Mesenchymal stem cell (in vitro differentiated cells and primary cell): ENCODE measurements around the gene FERMT2.
A peak's percentile ranks its signal among the peaks of the same experiment; 100 is the strongest.

Experiments used
- DNase-seq: peaks from one replicate; pipeline ENCODE4 v3.0.0-alpha.2; 2013
- H2AFZ ChIP-seq: one replicate; pipeline ENCODE4 v1.6.1; 2013; ENCODE audit warnings: low read depth, mild to moderate bottlenecking, control low read depth, inconsistent platforms, low read length, moderate library complexity
- H2AK5ac ChIP-seq: 2 replicates; pipeline ENCODE4 v1.6.1; 2013; ENCODE audit warnings: low read length, moderate library complexity, mild to moderate bottlenecking, inconsistent platforms; ENCODE audit not compliant: severe bottlenecking
- H2BK120ac ChIP-seq: one replicate; pipeline ENCODE4 v1.6.1; 2013; ENCODE audit warnings: low read depth, mild to moderate bottlenecking, inconsistent platforms, low read length, moderate library complexity
- H2BK12ac ChIP-seq, 2 experiments: one replicate each; pipeline ENCODE4 v1.6.1; 2013; ENCODE audit warnings: inconsistent platforms in 2 of 2, low read length in 2 of 2, mild to moderate bottlenecking in 2 of 2, moderate library complexity in 2 of 2, control low read depth in 1 of 2
- H2BK15ac ChIP-seq: one replicate; pipeline ENCODE4 v1.6.1; 2013; ENCODE audit warnings: mild to moderate bottlenecking, low read depth, inconsistent platforms; ENCODE audit not compliant: poor library complexity, severe bottlenecking
- H2BK5ac ChIP-seq: 2 replicates; pipeline ENCODE4 v1.6.1; 2013; ENCODE audit warnings: low read depth, mild to moderate bottlenecking, low read length, control low read depth, inconsistent platforms; ENCODE audit not compliant: poor library complexity, severe bottlenecking
- H3K14ac ChIP-seq, 2 experiments: one replicate each; pipeline ENCODE4 v1.6.1; 2013; ENCODE audit warnings: inconsistent platforms in 2 of 2, low read length in 2 of 2, control low read depth in 1 of 2, mild to moderate bottlenecking in 1 of 2, moderate library complexity in 1 of 2
- H3K18ac ChIP-seq, 2 experiments: one replicate each; pipeline ENCODE4 v1.6.1; 2013; ENCODE audit warnings: inconsistent platforms in 2 of 2, low read length in 2 of 2, control low read depth in 1 of 2, low read depth in 1 of 2, mild to moderate bottlenecking in 1 of 2
- H3K23ac ChIP-seq, 2 experiments: one replicate each; pipeline ENCODE4 v1.6.1; 2013; ENCODE audit warnings: inconsistent platforms in 2 of 2, low read length in 2 of 2, mild to moderate bottlenecking in 2 of 2, moderate library complexity in 2 of 2, control low read depth in 1 of 2
- H3K27ac ChIP-seq: 2 replicates; pipeline ENCODE4 v1.5.1; 2013; ENCODE audit warnings: mild to moderate bottlenecking, moderate library complexity, low read length, control low read depth, inconsistent platforms; ENCODE audit not compliant: poor library complexity, severe bottlenecking
- H3K27me3 ChIP-seq, 2 experiments: 2 replicates each; pipeline versions ENCODE4 v1.6.1 to v1.7.0; 2013; ENCODE audit warnings: low read length in 2 of 2, mild to moderate bottlenecking in 2 of 2, moderate library complexity in 2 of 2, control low read depth in 1 of 2, inconsistent platforms in 1 of 2; ENCODE audit not compliant: control insufficient read depth in 1 of 2, insufficient read depth in 1 of 2
- H3K36me3 ChIP-seq, 2 experiments: 2 replicates each; pipeline versions ENCODE4 v1.6.1 to v1.7.0; 2013; ENCODE audit warnings: low read length in 2 of 2, control low read depth in 1 of 2, inconsistent platforms in 1 of 2, low read depth in 1 of 2, mild to moderate bottlenecking in 1 of 2; ENCODE audit not compliant: insufficient read depth in 2 of 2, control insufficient read depth in 1 of 2
- H3K4ac ChIP-seq, 2 experiments: one replicate each; pipeline ENCODE4 v1.6.1; 2013; ENCODE audit warnings: inconsistent platforms in 2 of 2, low read length in 2 of 2, mild to moderate bottlenecking in 2 of 2, moderate library complexity in 2 of 2, control low read depth in 1 of 2, low read depth in 1 of 2
- H3K4me1 ChIP-seq: 2 replicates; pipeline ENCODE4 v1.6.1; 2013; ENCODE audit warnings: low read depth, low read length, control low read depth; ENCODE audit not compliant: control insufficient read depth, insufficient read depth
- H3K4me2 ChIP-seq: 2 replicates; pipeline ENCODE4 v1.6.1; 2013; ENCODE audit warnings: low read length, mild to moderate bottlenecking, inconsistent platforms; ENCODE audit not compliant: poor library complexity, severe bottlenecking
- H3K4me3 ChIP-seq, 2 experiments: 2 replicates each; pipeline versions ENCODE4 v1.5.1 to v1.7.0; 2013; ENCODE audit warnings: low read length in 2 of 2, mild to moderate bottlenecking in 2 of 2, control low read depth in 1 of 2, low read depth in 1 of 2; ENCODE audit not compliant: insufficient read depth in 1 of 2
- H3K79me1 ChIP-seq: replicated peaks from 2 replicates; pipeline ENCODE4 v1.6.1; 2013; ENCODE audit warnings: mild to moderate bottlenecking, control low read depth, low read length, inconsistent platforms; ENCODE audit not compliant: poor library complexity, severe bottlenecking
- H3K9ac ChIP-seq: 2 replicates; pipeline ENCODE4 v1.7.0; 2013; ENCODE audit warnings: mild to moderate bottlenecking, low read length, moderate library complexity
- H3K9me3 ChIP-seq: 2 replicates; pipeline ENCODE4 v1.7.0; 2013; ENCODE audit warnings: mild to moderate bottlenecking, low read length; ENCODE audit not compliant: control insufficient read depth
- H4K8ac ChIP-seq: one replicate; pipeline ENCODE4 v1.6.1; 2013; ENCODE audit warnings: inconsistent platforms, mild to moderate bottlenecking, low read length, moderate library complexity
- H4K91ac ChIP-seq: one replicate; pipeline ENCODE4 v1.6.1; 2013; ENCODE audit warnings: mild to moderate bottlenecking, low read length, inconsistent platforms
- WGBS: methylation state at CpG from one replicate; pipeline ENCODE4 v1.1.7; 2013; ENCODE audit warnings: mixed read lengths; 5-methylcytosine and 5-hydroxymethylcytosine counted together

The FERMT2 gene

GRCh38 chr14:52948039-52948438 is 2.8 kb downstream of the FERMT2 start:
- Histone ChIP-seq H3K4me1 (no peaks in the 10 kb centered on the region), H3K36me3 (peaks cover 15 to 28% of the 10 kb centered on the region in 2 experiments), H3K4me2 (peak overlapping the region; percentile 25), H3K4me3 (peak overlapping the region in 1 of 2 experiments; percentile 100), H3K14ac (no peak overlapping the region), H2BK12ac (no peak overlapping the region), H3K9ac (peak overlapping the region; percentile 94), H2AFZ (no peak overlapping the region), H3K18ac (no peak overlapping the region), H3K9me3 (no peaks in the 10 kb centered on the region), H2AK5ac (no peak overlapping the region), H3K79me1 (no peaks in the 10 kb centered on the region), H2BK15ac (no peak overlapping the region), H3K4ac (no peak overlapping the region), H4K91ac (no peak overlapping the region), H4K8ac (no peak overlapping the region), H2BK5ac (no peak overlapping the region), H2BK120ac (no peak overlapping the region), H3K23ac (peak overlapping the region in 1 of 2 experiments; percentile 72), H3K27ac (no peak overlapping the region), H3K27me3 (no peaks in the 10 kb centered on the region)
- 100% methylated on average over 1 of the region's 3 CpGs for WGBS
- DNase-seq: peak; percentile 58

DNA sequence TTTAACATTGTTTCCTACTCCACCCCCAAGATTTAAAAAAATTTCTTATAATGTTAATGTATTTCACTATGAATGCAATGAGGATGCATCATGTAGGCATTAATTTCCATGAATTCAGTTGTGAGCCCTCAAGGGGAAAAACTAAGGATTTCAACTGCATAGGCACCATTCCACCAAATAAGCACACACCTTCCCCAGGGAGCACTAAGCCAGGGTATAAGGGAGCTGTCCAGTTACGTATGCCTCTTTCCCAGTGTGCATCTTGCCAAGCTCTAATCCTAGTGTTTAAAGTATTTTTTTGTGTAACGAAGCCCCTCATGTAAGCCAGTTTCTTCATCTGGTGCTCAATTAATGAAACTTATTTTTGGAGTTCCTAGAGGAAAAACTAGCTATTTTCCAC is 6.6 kb downstream of the FERMT2 start:
- Histone ChIP-seq H2AFZ (no peak overlapping the region), H3K36me3 (peaks cover 15 to 34% of the 10 kb centered on the region in 2 experiments), H3K4me1 (peaks cover 1% of the 10 kb centered on the region), H3K27ac (no peak overlapping the region), H4K8ac (no peak overlapping the region), H3K27me3 (no peaks in the 10 kb centered on the region), H2AK5ac (no peak overlapping the region), H3K4me3 (no peak overlapping the region), H3K4ac (no peak overlapping the region), H3K9me3 (no peaks in the 10 kb centered on the region), H2BK12ac (no peak overlapping the region), H4K91ac (no peak overlapping the region), H3K14ac (no peak overlapping the region), H3K18ac (no peak overlapping the region), H3K9ac (peak overlapping the region; percentile 14), H2BK120ac (no peak overlapping the region), H2BK15ac (no peak overlapping the region), H3K23ac (no peak overlapping the region), H3K4me2 (no peak overlapping the region), H3K79me1 (no peaks in the 10 kb centered on the region), H2BK5ac (no peak overlapping the region)
- DNase-seq: no peak
- 100% methylated on average over 1 of the region's 2 CpGs for WGBS

GRCh38 chr14:52939427-52939826 is 11.4 kb downstream of the FERMT2 start:
- Histone ChIP-seq H2BK12ac (no peak overlapping the region), H3K9ac (no peak overlapping the region), H4K91ac (no peak overlapping the region), H3K9me3 (no peaks in the 10 kb centered on the region), H3K4ac (no peak overlapping the region), H2AK5ac (no peak overlapping the region), H4K8ac (no peak overlapping the region), H3K4me1 (peaks cover 1% of the 10 kb centered on the region), H3K4me2 (no peak overlapping the region), H3K18ac (no peak overlapping the region), H3K79me1 (no peaks in the 10 kb centered on the region), H2BK120ac (no peak overlapping the region), H3K36me3 (peaks cover 0 to 21% of the 10 kb centered on the region in 2 experiments), H3K27ac (no peak overlapping the region), H3K27me3 (no peaks in the 10 kb centered on the region), H3K4me3 (no peak overlapping the region), H2BK5ac (no peak overlapping the region), H3K14ac (no peak overlapping the region), H2BK15ac (no peak overlapping the region), H3K23ac (no peak overlapping the region), H2AFZ (no peak overlapping the region)
- WGBS: 100% methylated on average over 1 of the region's 1 CpG
- DNase-seq: no peak

DNA sequence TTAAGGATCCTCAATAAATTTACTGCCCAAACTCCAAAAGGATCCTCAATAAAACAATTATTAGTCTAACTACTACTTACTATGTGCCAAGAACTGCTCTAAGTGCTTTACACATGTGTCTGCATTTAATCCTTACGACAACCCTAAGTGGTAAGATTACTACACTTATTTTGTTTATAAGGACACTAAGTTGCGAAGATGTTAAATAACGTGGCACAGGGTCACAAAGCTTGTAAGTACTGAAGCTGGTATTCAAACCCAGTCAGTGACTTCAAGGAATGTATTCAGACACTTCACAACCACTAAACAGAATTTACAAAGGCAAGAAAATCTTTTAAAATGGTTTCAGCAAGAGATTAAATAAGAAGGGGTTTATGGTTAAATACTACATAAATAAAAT is 13.0 kb downstream of the FERMT2 start:
- DNase-seq: peak; percentile 51
- Histone ChIP-seq H2AFZ (no peak overlapping the region), H3K4me1 (peaks cover 1% of the 10 kb centered on the region), H3K27me3 (no peaks in the 10 kb centered on the region), H2BK120ac (no peak overlapping the region), H3K14ac (no peak overlapping the region), H3K27ac (no peak overlapping the region), H2BK15ac (no peak overlapping the region), H3K36me3 (peaks cover 0 to 16% of the 10 kb centered on the region in 2 experiments), H2BK12ac (no peak overlapping the region), H2BK5ac (no peak overlapping the region), H4K8ac (no peak overlapping the region), H3K9me3 (no peaks in the 10 kb centered on the region), H3K4me3 (no peak overlapping the region), H3K9ac (no peak overlapping the region), H3K18ac (no peak overlapping the region), H2AK5ac (no peak overlapping the region), H3K79me1 (peaks cover 1% of the 10 kb centered on the region), H3K4ac (no peak overlapping the region), H4K91ac (no peak overlapping the region), H3K23ac (no peak overlapping the region), H3K4me2 (no peak overlapping the region)
- WGBS: 60% methylated on average over 2 of the region's 3 CpGs
